Natural killer cell (primary cell): Measurements from ENCODE around the gene LHFPL3. TPM values are rescaled to one million over a fixed set of nuclear protein-coding genes. Genes with fewer than 3 reads are reported as not detected.

Experiments used
- ATAC-seq, 3 donors: fragments of 150-1000 bp in 2 of 3; fragments of 200-7000 bp in 1 of 3; cut with Tn5 transposase; 1 replicate in 1 of 3; 2 replicates in 2 of 3; pipeline ENCODE4 v1.10.0; 2021; ENCODE audit warnings: mild to moderate bottlenecking in 2 of 3, moderate library complexity in 2 of 3
- DNase-seq, 2 donors: peaks; one replicate each; pipeline versions ENCODE4 v3.0.0 to v3.0.0-alpha.2; 2013 to 2021; ENCODE audit warnings: mixed read lengths in 1 of 2
- H3K27ac ChIP-seq: one replicate; pipeline ENCODE4 v1.5.1; 2013; ENCODE audit warnings: mild to moderate bottlenecking, low read length
- H3K27me3 ChIP-seq: one replicate; pipeline ENCODE4 v1.6.1; 2013; ENCODE audit warnings: low read length; ENCODE audit not compliant: control insufficient read depth, insufficient read depth
- H3K36me3 ChIP-seq: one replicate; pipeline ENCODE4 v1.6.1; 2013; ENCODE audit warnings: low read length; ENCODE audit not compliant: control insufficient read depth, insufficient read depth
- H3K4me1 ChIP-seq: one replicate; pipeline ENCODE4 v1.6.1; 2013; ENCODE audit warnings: low read length; ENCODE audit not compliant: control insufficient read depth, insufficient read depth
- H3K4me3 ChIP-seq: one replicate; pipeline ENCODE4 v1.5.1; 2013; ENCODE audit warnings: low read length
- H3K9me3 ChIP-seq: one replicate; pipeline ENCODE4 v1.6.1; 2013; ENCODE audit warnings: low read length; ENCODE audit not compliant: control insufficient read depth, insufficient read depth
- H3K27ac Mint-ChIP-seq, 2 donors: one replicate each; pipeline ENCODE4 v1.8.0; 2022; ENCODE audit warnings: mild to moderate bottlenecking in 2 of 2, mixed read lengths in 2 of 2, moderate library complexity in 1 of 2
- H3K27me3 Mint-ChIP-seq, 2 donors: one replicate each; pipeline ENCODE4 v1.8.0; 2022; ENCODE audit warnings: low read depth in 2 of 2, mixed read lengths in 2 of 2
- H3K36me3 Mint-ChIP-seq: one replicate; pipeline ENCODE4 v1.8.0; 2022; ENCODE audit warnings: mixed read lengths
- H3K4me1 Mint-ChIP-seq, 2 donors: one replicate each; pipeline ENCODE4 v1.8.0; 2022; ENCODE audit warnings: mixed read lengths in 2 of 2
- H3K4me3 Mint-ChIP-seq: one replicate; pipeline ENCODE4 v1.8.0; 2022; ENCODE audit warnings: mild to moderate bottlenecking, moderate library complexity, mixed read lengths
- H3K9me3 Mint-ChIP-seq, 2 donors: one replicate each; pipeline ENCODE4 v1.8.0; 2022; ENCODE audit warnings: mixed read lengths in 2 of 2
- WGBS: methylation state at CpG from one replicate; pipeline ENCODE4 v1.1.7; 2013; ENCODE audit warnings: missing lambda C conversion rate; ENCODE audit not compliant: insufficient coverage; 5-methylcytosine and 5-hydroxymethylcytosine counted together
- intact Hi-C: fragments of 100-400 bp; cut with micrococcal nuclease; formaldehyde crosslinking; loops from one replicate; pipeline ENCODE4 v1.14.2; 2022
- total RNA-seq, 4 donors: library from RNA; stranded (reverse); fragments of 120-200 nt in 1 of 4; gene quantifications; one replicate each; pipeline versions ENCODE4 v1.2.3 to v1.2.4, GENCODE V29; 2013 to 2022
- TF ChIP-seq, protein P1 (sequence below): fragments of 200-600 bp; IDR thresholded peaks from one replicate; pipeline ENCODE4 v1.8.0; 2022; ENCODE audit warnings: antibody characterized with exemption

Gene LHFPL3
- total RNA-seq, 3 donors from 2014 or later (not counting 1 experiment from before 2014, with no cell fraction given) = not detected

DNA sequence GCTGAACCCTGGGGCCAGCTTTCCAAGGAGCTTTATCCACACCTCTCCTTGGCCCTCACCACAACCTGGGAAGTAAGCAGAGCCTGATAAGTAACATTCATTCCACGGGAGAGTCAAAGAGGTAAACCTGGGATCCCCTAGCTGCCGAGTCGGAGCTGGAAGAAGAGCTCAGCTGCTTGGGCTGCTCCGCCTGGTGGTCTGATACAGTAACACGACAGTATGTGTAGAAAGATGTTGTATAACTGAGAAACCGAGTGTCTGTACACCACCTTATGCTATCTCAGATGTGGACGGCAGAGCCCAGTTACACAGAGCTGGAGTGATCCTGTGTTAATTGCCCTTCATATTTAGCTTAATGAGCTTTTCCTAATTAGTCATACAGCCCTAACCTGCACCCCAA lies 534.3 kb downstream of the LHFPL3 start:
- Mint-ChIP-seq H3K27me3 (peaks cover 20 to 44% of the 10 kb centered on the region in 2 donors), H3K27ac (no peak overlapping the region), H3K9me3 (no peaks in the 10 kb centered on the region), H3K4me3 (no peak overlapping the region), H3K4me1 (peaks cover 10 to 11% of the 10 kb centered on the region in 2 donors), H3K36me3 (no peaks in the 10 kb centered on the region)
- ATAC-seq (no peak), DNase-seq (no peak)
- TF ChIP-seq, protein P1, sequence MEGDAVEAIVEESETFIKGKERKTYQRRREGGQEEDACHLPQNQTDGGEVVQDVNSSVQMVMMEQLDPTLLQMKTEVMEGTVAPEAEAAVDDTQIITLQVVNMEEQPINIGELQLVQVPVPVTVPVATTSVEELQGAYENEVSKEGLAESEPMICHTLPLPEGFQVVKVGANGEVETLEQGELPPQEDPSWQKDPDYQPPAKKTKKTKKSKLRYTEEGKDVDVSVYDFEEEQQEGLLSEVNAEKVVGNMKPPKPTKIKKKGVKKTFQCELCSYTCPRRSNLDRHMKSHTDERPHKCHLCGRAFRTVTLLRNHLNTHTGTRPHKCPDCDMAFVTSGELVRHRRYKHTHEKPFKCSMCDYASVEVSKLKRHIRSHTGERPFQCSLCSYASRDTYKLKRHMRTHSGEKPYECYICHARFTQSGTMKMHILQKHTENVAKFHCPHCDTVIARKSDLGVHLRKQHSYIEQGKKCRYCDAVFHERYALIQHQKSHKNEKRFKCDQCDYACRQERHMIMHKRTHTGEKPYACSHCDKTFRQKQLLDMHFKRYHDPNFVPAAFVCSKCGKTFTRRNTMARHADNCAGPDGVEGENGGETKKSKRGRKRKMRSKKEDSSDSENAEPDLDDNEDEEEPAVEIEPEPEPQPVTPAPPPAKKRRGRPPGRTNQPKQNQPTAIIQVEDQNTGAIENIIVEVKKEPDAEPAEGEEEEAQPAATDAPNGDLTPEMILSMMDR = no peak
- WGBS = 83% methylated on average over 7 of the region's 7 CpGs
- no peak overlapping the region for H3K4me3 ChIP-seq
- H3K36me3 ChIP-seq = no peaks in the 10 kb centered on the region
- peaks cover 5% of the 10 kb centered on the region for H3K4me1 ChIP-seq
- H3K27me3 ChIP-seq = no peaks in the 10 kb centered on the region
- intact Hi-C loops = no loop called here
- H3K27ac ChIP-seq = no peak overlapping the region
- H3K9me3 ChIP-seq = no peaks in the 10 kb centered on the region

DNA sequence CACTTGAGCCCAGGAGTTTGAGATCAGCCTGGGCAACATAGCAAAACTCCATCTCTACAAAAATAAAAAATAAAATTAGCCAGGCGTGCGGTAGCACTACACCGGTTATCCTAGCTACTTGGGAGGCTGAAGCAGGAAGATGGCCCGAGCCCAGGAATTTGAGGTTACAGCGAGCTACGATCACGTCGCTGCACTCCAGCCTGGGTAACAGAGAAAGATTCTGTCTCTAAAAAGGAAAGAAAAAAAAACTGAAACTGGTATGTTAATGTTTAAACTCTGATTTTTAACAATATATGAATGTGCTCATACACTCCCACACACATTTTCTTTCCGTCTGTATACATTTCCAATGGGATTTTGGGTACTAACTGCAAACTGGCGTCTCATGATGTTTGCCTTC lies 545.0 kb downstream of the LHFPL3 start:
- peaks cover 5 to 8% of the 10 kb centered on the region in 2 donors for H3K27me3 Mint-ChIP-seq
- ATAC-seq = no peak

DNA sequence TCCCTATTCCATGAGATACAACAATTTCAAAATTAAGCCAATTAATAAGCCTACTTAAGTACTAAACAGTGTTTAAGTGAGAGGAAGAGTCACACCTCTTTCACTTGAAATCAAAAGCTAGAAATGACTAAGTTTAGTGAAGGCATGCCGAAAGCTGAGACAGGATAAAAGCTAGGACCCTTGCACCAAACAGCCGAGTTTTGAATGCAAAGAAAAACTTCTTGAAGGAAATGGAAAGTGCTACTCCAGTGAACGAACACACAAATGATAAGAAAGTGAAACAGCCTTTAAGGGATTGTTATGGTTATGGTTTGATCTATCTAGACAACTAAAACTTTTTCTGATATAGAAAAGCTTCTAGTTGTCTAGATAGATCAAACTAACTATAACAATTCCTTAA lies 550.2 kb downstream of the LHFPL3 start:
- H3K36me3 ChIP-seq = no peaks in the 10 kb centered on the region
- Mint-ChIP-seq H3K9me3 (no peaks in the 10 kb centered on the region), H3K36me3 (no peaks in the 10 kb centered on the region), H3K4me1 (peaks cover 2 to 3% of the 10 kb centered on the region in 2 donors), H3K4me3 (no peak overlapping the region), H3K27ac (no peak overlapping the region), H3K27me3 (peaks cover 3 to 8% of the 10 kb centered on the region in 2 donors)
- no peaks in the 10 kb centered on the region for H3K27me3 ChIP-seq
- 49% methylated on average over 3 of the region's 3 CpGs for WGBS
- TF ChIP-seq, protein P1 = no peak
- no peaks in the 10 kb centered on the region for H3K9me3 ChIP-seq
- no peaks in the 10 kb centered on the region for H3K4me1 ChIP-seq
- intact Hi-C loops = no loop called here
- no peak overlapping the region for H3K4me3 ChIP-seq
- H3K27ac ChIP-seq = no peak overlapping the region
- ATAC-seq (no peak), DNase-seq (no peak)

More for the DNA sequence above, 545.0 kb downstream of the LHFPL3 start:
- Histone ChIP-seq H3K36me3 (no peaks in the 10 kb centered on the region), H3K9me3 (no peaks in the 10 kb centered on the region), H3K27me3 (no peaks in the 10 kb centered on the region), H3K4me1 (no peaks in the 10 kb centered on the region), H3K4me3 (no peak overlapping the region), H3K27ac (no peak overlapping the region)
- H3K9me3 Mint-ChIP-seq = no peaks in the 10 kb centered on the region
- 92% methylated on average over 10 of the region's 10 CpGs for WGBS
- intact Hi-C loops = no loop called here
- H3K27ac Mint-ChIP-seq = no peak overlapping the region
- H3K36me3 Mint-ChIP-seq = no peaks in the 10 kb centered on the region
- TF ChIP-seq, protein P1 = no peak
- no peaks in the 10 kb centered on the region for H3K4me1 Mint-ChIP-seq
- no peak for DNase-seq
- H3K4me3 Mint-ChIP-seq = no peak overlapping the region

DNA sequence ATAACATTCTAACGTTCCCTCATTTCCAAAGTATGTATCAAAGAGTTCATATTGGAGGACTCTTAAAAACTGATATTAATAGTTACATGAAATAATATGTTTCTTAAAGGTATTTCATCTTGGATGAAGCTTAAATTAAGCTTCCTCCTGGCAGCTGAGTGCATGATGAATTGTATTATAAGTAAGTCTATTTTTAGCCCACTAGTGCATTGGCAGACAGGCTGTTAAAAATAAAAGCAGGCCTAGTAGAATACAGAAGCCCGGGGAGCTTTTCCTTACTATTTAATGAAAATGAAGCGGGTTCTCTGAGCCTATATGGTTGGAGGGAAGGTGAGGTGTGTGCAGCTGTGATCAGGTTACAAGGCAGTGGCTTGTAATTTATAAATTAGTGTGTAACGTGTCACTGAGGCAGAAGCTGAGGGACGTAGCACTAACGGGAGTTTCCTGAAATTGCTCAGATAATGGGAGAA lies 554.9 kb downstream of the LHFPL3 start:
- Histone ChIP-seq H3K4me1 (peaks cover 4% of the 10 kb centered on the region), H3K27ac (no peak overlapping the region), H3K9me3 (no peaks in the 10 kb centered on the region), H3K27me3 (no peaks in the 10 kb centered on the region), H3K4me3 (no peak overlapping the region), H3K36me3 (no peaks in the 10 kb centered on the region)
- Mint-ChIP-seq H3K4me1 (peaks cover 7 to 9% of the 10 kb centered on the region in 2 donors), H3K27ac (no peak overlapping the region), H3K36me3 (no peaks in the 10 kb centered on the region), H3K4me3 (no peak overlapping the region), H3K9me3 (no peaks in the 10 kb centered on the region), H3K27me3 (peaks cover 8 to 9% of the 10 kb centered on the region in 2 donors)
- intact Hi-C loops = loop anchor here (1.0 kb wide), 1 partner anchor 35 kb away; no protein-coding TSS in a partner anchor
- ATAC-seq (peak in 2 of 3 donors; percentile 9 to 13), DNase-seq (no peak)
- 38% methylated on average over 5 of the region's 6 CpGs for WGBS
- TF ChIP-seq, protein P1 = no peak
